Measurements from ENCODE around the gene ZFAND3.

DNA sequence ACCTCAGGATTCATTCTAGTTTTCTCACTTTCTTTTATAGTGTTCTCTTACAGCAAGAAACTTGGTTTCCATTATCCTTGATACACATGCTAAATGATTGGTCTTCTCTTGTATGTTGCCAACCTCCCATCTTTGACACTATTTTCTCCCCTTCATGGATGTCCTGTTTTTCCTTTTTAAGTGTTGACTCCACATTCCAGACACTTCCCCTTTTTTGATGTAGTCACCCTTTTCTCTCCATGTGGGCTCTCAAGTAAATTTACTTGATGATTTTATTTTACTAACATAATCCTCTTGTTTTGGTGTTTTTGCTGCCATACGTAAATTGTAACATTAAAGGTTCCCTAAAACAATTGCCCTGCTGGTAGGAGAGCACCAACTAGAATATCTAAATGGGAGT is 148.1 kb downstream of the ZFAND3 start:
- TF ChIP-seq CTCF (conservative IDR thresholded peaks at IDR 0.05; ENCODE audit: low read depth in 2 of 2) (no peak), EZH2 (IDR thresholded peaks at IDR 0.05; ENCODE audit: low read depth, unreplicated experiment) (no peak), ETS1 (IDR thresholded peaks at IDR 0.05) (no peak), POLR2AphosphoS5 (IDR thresholded peaks at IDR 0.05; ENCODE audit: low read depth) (no peak), ZNF331 (CRISPR knock-in tag; IDR thresholded peaks at IDR 0.05; ENCODE audit: low read depth) (no peak), EZH2phosphoT487 (IDR thresholded peaks at IDR 0.05; ENCODE audit: unreplicated experiment) (no peak), CREB1 (CRISPR knock-in tag; IDR thresholded peaks at IDR 0.05; ENCODE audit: low read depth) (no peak), STAT1 (IDR thresholded peaks at IDR 0.05; ENCODE audit: unreplicated experiment) (no peak), ZNF462 (CRISPR knock-in tag; IDR thresholded peaks at IDR 0.05) (no peak), NANOG (IDR thresholded peaks at IDR 0.05; ENCODE audit: borderline replicate concordance) (no peak), ZNF114 (CRISPR knock-in tag; IDR thresholded peaks at IDR 0.05) (no peak)
- TF ChIP-seq, protein P1, sequence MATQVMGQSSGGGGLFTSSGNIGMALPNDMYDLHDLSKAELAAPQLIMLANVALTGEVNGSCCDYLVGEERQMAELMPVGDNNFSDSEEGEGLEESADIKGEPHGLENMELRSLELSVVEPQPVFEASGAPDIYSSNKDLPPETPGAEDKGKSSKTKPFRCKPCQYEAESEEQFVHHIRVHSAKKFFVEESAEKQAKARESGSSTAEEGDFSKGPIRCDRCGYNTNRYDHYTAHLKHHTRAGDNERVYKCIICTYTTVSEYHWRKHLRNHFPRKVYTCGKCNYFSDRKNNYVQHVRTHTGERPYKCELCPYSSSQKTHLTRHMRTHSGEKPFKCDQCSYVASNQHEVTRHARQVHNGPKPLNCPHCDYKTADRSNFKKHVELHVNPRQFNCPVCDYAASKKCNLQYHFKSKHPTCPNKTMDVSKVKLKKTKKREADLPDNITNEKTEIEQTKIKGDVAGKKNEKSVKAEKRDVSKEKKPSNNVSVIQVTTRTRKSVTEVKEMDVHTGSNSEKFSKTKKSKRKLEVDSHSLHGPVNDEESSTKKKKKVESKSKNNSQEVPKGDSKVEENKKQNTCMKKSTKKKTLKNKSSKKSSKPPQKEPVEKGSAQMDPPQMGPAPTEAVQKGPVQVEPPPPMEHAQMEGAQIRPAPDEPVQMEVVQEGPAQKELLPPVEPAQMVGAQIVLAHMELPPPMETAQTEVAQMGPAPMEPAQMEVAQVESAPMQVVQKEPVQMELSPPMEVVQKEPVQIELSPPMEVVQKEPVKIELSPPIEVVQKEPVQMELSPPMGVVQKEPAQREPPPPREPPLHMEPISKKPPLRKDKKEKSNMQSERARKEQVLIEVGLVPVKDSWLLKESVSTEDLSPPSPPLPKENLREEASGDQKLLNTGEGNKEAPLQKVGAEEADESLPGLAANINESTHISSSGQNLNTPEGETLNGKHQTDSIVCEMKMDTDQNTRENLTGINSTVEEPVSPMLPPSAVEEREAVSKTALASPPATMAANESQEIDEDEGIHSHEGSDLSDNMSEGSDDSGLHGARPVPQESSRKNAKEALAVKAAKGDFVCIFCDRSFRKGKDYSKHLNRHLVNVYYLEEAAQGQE (IDR thresholded peaks at IDR 0.05; ENCODE audit: unreplicated experiment) = no peak

Measured in GM23338 (cell line).